MCF 10A (cell line): ENCODE results near the gene TIMM29. TPM values are rescaled to one million over a fixed set of nuclear protein-coding genes. Genes with fewer than 3 reads are reported as not detected.

Experiments
- Bru-seq: library from RNA; stranded (reverse); fragments of 400-500 nt; gene quantifications from one replicate; lab custom pipeline; 2021; lab: Mats Ljungman, UMichigan
- BruChase-seq, 2 experiments: library from RNA; stranded (reverse); fragments of 400-500 nt; gene quantifications; one replicate each; lab custom pipeline; 2021; lab: Mats Ljungman, UMichigan
- BruUV-seq: library from RNA; stranded (reverse); fragments of 400-500 nt; replicated peaks from 2 replicates; lab custom pipeline; 2021; lab: Mats Ljungman, UMichigan
- CTCF ChIA-PET: fragments of 300-600 bp; sonication (Branson Sonifier 250); formaldehyde crosslinking; extraction: SDS; loops from one replicate; lab custom pipeline; 2021; ENCODE audit warnings: antibody characterized with exemption, inconsistent platforms; lab: Yijun Ruan, JAX
- POLR2A ChIA-PET: fragments of 300-600, 350-650 bp; sonication (Branson Sonifier 250); formaldehyde crosslinking; extraction: SDS; loops from one replicate; lab custom pipeline; 2020; ENCODE audit warnings: antibody characterized with exemption, inconsistent platforms; lab: Yijun Ruan, JAX
- DNase-seq: peaks from one replicate; pipeline ENCODE4 v3.0.0-alpha.2; 2018; ENCODE audit not compliant: unreplicated experiment
- H3K27ac Mint-ChIP-seq: one replicate; pipeline ENCODE4 v1.8.0; 2022; ENCODE audit warnings: mild to moderate bottlenecking, low read depth, mixed read lengths; ENCODE audit not compliant: unreplicated experiment
- H3K27me3 Mint-ChIP-seq: one replicate; pipeline ENCODE4 v1.8.0; 2022; ENCODE audit warnings: mixed read lengths; ENCODE audit not compliant: insufficient read depth, unreplicated experiment
- H3K36me3 Mint-ChIP-seq: one replicate; pipeline ENCODE4 v1.8.0; 2022; ENCODE audit warnings: mild to moderate bottlenecking, moderate library complexity, mixed read lengths; ENCODE audit not compliant: insufficient read depth, unreplicated experiment
- H3K4me1 Mint-ChIP-seq: one replicate; pipeline ENCODE4 v1.8.0; 2022; ENCODE audit warnings: mixed read lengths; ENCODE audit not compliant: insufficient read depth, unreplicated experiment
- H3K4me3 Mint-ChIP-seq: one replicate; pipeline ENCODE4 v1.8.0; 2022; ENCODE audit warnings: mild to moderate bottlenecking, moderate library complexity, mixed read lengths; ENCODE audit not compliant: unreplicated experiment
- H3K9me3 Mint-ChIP-seq: one replicate; pipeline ENCODE4 v1.8.0; 2022; ENCODE audit warnings: mixed read lengths; ENCODE audit not compliant: unreplicated experiment
- intact Hi-C: fragments of 100-400 bp; cut with micrococcal nuclease; formaldehyde crosslinking; loops from 2 replicates; pipeline ENCODE4 v1.14.1; 2022
- long read RNA-seq: library from polyadenylated mRNA; stranded (forward); transcript quantifications from one replicate; pipeline ENCODE4 v2.0.0, GENCODE V29; 2022
- total RNA-seq: library from RNA; stranded (reverse); gene quantifications from 2 replicates; pipeline ENCODE4 v1.2.3, GENCODE V29; 2022
- TF ChIP-seq, protein P1 (sequence below): fragments of 200-600 bp; IDR thresholded peaks from one replicate; pipeline ENCODE4 v1.8.0; 2022; ENCODE audit warnings: antibody characterized with exemption, mild to moderate bottlenecking; ENCODE audit not compliant: unreplicated experiment

TIMM29 gene
- total RNA-seq (18.3 and 19.3 TPM in 2 replicates), Bru-seq, nascent RNA (percentile 67 among the genes with signal in this experiment), BruChase-seq, experiment 1, labeled RNA remaining after a 6-hour chase (percentile 68 among the genes with signal in this experiment), BruChase-seq, experiment 2, labeled RNA remaining after a 2-hour chase (percentile 90 among the genes with signal in this experiment)
- long read RNA-seq, transcript TIMM29-201 (2 exons, 1,425 nt): major isoform, 41 of 43 reads
- long read RNA-seq, partial matches to known transcripts: 0 of 43 reads
- long read RNA-seq, other reads (novel, unspliced or antisense): 2 of 43 reads

DNA sequence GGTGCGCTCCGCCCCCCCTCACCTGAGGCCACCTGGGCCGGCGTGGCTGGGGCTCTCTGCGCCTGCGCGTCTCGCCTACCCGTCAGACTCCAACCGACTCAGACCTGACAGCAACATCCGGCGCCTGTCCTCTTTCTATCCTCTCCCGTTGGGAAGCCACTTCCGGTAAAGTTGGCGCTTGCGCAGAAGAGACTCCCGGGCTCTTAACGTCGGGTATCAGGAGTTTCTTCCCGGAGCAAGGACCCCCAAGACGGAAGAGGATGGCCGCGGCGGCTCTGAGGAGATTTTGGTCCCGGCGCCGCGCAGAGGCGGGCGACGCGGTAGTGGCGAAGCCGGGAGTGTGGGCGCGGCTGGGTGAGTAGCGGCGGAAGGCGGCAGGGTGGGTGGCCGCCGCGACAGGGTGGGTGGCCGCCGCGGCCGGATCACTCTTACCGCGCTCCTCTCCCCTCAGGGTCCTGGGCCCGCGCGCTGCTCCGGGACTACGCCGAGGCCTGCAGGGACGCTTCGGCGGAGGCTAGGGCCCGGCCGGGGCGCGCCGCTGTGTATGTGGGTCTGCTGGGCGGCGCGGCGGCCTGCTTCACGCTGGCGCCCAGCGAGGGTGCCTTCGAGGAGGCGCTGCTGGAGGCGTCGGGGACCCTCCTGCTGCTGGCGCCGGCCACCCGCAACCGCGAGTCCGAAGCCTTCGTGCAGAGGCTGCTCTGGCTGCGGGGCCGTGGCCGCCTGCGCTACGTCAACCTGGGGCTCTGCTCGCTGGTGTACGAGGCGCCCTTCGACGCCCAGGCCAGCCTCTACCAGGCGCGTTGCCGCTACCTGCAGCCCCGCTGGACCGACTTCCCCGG is at the start of gene TIMM29, which contains the start of gene YIPF2:
Gene TIMM29 (plus strand): TSS at position 249 of the 839 bp plus-strand sequence. CDS start 12 bp downstream, at position 261.
Gene YIPF2 (minus strand): TSS at position 77 of the 839 bp plus-strand sequence. CDS start 229 bp downstream, outside the sequence.
- no TSS peak for BruUV-seq
- no peaks in the 10 kb centered on the region for H3K9me3 Mint-ChIP-seq
- TF ChIP-seq, protein P1, sequence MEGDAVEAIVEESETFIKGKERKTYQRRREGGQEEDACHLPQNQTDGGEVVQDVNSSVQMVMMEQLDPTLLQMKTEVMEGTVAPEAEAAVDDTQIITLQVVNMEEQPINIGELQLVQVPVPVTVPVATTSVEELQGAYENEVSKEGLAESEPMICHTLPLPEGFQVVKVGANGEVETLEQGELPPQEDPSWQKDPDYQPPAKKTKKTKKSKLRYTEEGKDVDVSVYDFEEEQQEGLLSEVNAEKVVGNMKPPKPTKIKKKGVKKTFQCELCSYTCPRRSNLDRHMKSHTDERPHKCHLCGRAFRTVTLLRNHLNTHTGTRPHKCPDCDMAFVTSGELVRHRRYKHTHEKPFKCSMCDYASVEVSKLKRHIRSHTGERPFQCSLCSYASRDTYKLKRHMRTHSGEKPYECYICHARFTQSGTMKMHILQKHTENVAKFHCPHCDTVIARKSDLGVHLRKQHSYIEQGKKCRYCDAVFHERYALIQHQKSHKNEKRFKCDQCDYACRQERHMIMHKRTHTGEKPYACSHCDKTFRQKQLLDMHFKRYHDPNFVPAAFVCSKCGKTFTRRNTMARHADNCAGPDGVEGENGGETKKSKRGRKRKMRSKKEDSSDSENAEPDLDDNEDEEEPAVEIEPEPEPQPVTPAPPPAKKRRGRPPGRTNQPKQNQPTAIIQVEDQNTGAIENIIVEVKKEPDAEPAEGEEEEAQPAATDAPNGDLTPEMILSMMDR: no peak
- peak within 1 kb of the TSS; percentile 85 for H3K27ac Mint-ChIP-seq
- H3K4me3 Mint-ChIP-seq: peak within 1 kb of the TSS; percentile 95
- DNase-seq: peak; percentile 100
- intact Hi-C loops: no loop called here
- H3K27me3 Mint-ChIP-seq: no peaks in the 10 kb centered on the region
- H3K36me3 Mint-ChIP-seq: peaks cover 49% of the 10 kb centered on the region
- ChIA-PET CTCF (no interaction called here), POLR2A (interaction anchor here (0.7 to 2.4 kb wide), 9 partner anchors 29 to 996 kb away, joined by 3 to 10 read pairs (median 6); partner anchors contain the start of genes CARM1, LDLR, SMARCA4 and ZNF700)
- no peaks in the 10 kb centered on the region for H3K4me1 Mint-ChIP-seq

DNA sequence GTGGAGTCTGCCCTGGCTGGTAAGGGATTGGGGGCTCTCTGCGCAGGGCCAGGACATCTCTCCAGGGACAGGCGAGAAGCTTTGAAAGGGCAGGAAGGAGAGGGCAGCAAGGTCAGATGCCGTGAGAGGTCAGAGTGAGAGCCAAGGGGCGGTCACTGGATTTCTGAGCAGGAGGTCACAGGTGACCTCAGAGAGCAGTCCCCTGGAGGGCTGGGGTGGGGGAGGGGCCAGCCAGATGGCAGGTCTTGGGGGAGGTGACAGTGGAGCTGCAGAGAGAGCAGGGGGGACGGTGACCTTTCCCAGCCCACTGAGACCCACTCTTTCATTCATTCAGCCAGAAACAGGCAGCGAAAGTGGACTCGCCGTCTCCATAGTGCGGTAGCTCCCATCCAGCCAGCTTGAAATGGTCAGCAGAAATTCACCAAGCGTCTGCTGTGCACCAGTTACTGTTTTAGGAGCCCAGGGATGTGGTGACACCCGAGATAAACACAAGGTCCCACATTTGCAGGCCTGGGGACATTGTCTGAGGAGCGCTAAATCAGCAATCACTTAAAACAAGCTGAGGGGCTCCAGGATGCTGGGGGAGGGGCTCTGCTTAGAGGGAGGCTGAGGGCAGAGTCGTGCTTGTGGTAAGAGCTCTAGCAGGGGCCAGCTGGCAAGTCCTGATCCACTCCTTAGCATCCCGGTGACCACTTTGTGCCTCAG is 47.1 kb upstream of the TIMM29 start:
- no peak overlapping the region for H3K27ac Mint-ChIP-seq
- H3K4me3 Mint-ChIP-seq: no peak overlapping the region
- no peaks in the 10 kb centered on the region for H3K27me3 Mint-ChIP-seq
- CTCF ChIA-PET: interaction anchor here (0.5 to 1.4 kb wide), 4 partner anchors 9 to 301 kb away, joined by 3 to 6 read pairs (median 4); partner anchors contain the start of gene CARM1
- POLR2A ChIA-PET: no interaction called here
- H3K9me3 Mint-ChIP-seq: no peaks in the 10 kb centered on the region
- H3K36me3 Mint-ChIP-seq: peaks cover 4% of the 10 kb centered on the region
- intact Hi-C loops: no loop called here
- DNase-seq: no peak
- peaks cover 8% of the 10 kb centered on the region for H3K4me1 Mint-ChIP-seq
- TF ChIP-seq, protein P1: no peak
- no TSS peak for BruUV-seq

DNA sequence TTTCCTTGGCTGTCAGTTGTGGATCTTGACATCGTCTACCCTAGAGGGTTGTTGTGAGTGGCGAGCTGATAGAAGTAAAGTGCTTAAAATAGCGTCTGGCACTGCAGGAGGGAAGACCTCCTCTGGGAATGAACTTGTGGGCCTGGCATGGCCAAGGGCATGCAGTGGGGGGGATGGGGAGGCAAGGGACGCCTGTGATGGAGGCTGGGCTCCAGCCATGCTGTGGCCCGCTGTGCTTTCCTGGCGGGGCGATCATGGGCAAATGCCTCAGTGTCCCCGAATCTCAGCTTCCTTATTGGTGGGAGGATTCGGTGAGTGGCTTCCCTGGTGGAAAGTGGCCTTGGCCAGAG is 46.5 kb upstream of the TIMM29 start:
- DNase-seq: no peak
- no TSS peak for BruUV-seq
- intact Hi-C loops: no loop called here
- Mint-ChIP-seq H3K4me1 (peaks cover 9% of the 10 kb centered on the region), H3K4me3 (no peak overlapping the region), H3K36me3 (peaks cover 4% of the 10 kb centered on the region), H3K9me3 (no peaks in the 10 kb centered on the region), H3K27ac (no peak overlapping the region), H3K27me3 (no peaks in the 10 kb centered on the region)
- TF ChIP-seq, protein P1: no peak
- ChIA-PET POLR2A (no interaction called here), CTCF (interaction anchor here (0.9 to 1.4 kb wide), 3 partner anchors 10 to 18 kb away, joined by 3 to 6 read pairs (median 5); partner anchors contain the start of gene CARM1)
